ENCODE data around the gene DDX25. TPM values are rescaled to one million over a fixed set of nuclear protein-coding genes. Genes with fewer than 3 reads are reported as not detected.

Gene DDX25
- total RNA-seq, 1 experiment from 2014 or later, result not detected

- Histone ChIP-seq H3K9ac (ENCODE audit: low read length) (no peak overlapping the region), H2AFZ (ENCODE audit: low read length) (no peak overlapping the region), H3K27ac (ENCODE audit: low read length) (no peak overlapping the region), H3K4me1 (ENCODE audit: insufficient read depth, low read length) (no peaks in the 10 kb centered on the region), H3K4me3 (ENCODE audit: low read length) (no peak overlapping the region), H3K27me3 (ENCODE audit: low read length) (no peaks in the 10 kb centered on the region), H3K9me2 (replicated peaks; ENCODE audit: low read length) (no peaks in the 10 kb centered on the region), H3F3A (ENCODE audit: low read length, unreplicated experiment) (no peaks in the 10 kb centered on the region), H3K36me3 (ENCODE audit: low read depth, low read length) (no peaks in the 10 kb centered on the region), H4K20me1 (ENCODE audit: low read length) (no peaks in the 10 kb centered on the region), H3K9me3 (ENCODE audit: low read length) (no peaks in the 10 kb centered on the region), H3K79me2 (ENCODE audit: low read length) (no peaks in the 10 kb centered on the region), H3K4me2 (ENCODE audit: low read length) (no peak overlapping the region)
- CTCF ChIA-PET, result no interaction called here
- TF ChIP-seq EZH2 (IDR thresholded peaks at IDR 0.05; ENCODE audit: low read length, unreplicated experiment) (no peak), CTCF (conservative IDR thresholded peaks at IDR 0.05; ENCODE audit: low read depth, low read length) (no peak), EZH2phosphoT487 (IDR thresholded peaks at IDR 0.05; ENCODE audit: borderline replicate concordance, low read length) (no peak)
- intact Hi-C loops (cut with micrococcal nuclease), result no loop called here
- ATAC-seq (no peak), DNase-seq (no peak)
- POLR2A ChIA-PET (ENCODE audit: unreplicated experiment), result interaction anchor here (0.6 kb wide), 1 partner anchor 35 kb away, joined by 3 read pairs; no protein-coding TSS in a partner anchor
- no TSS peak for BruUV-seq (replicated peaks)
These were observed 71.3 kb downstream of the DDX25 start for GRCh38 chr11:125975634-125976033.

GRCh38 chr11:125976156-125976555, 71.8 kb downstream of the DDX25 start:
- Histone ChIP-seq H2AFZ (ENCODE audit: low read length) (no peak overlapping the region), H3K4me1 (ENCODE audit: insufficient read depth, low read length) (no peaks in the 10 kb centered on the region), H3K79me2 (ENCODE audit: low read length) (no peaks in the 10 kb centered on the region), H3K36me3 (ENCODE audit: low read depth, low read length) (no peaks in the 10 kb centered on the region), H3K27ac (ENCODE audit: low read length) (no peak overlapping the region), H3K4me3 (ENCODE audit: low read length) (no peak overlapping the region), H3F3A (ENCODE audit: low read length, unreplicated experiment) (no peaks in the 10 kb centered on the region), H3K4me2 (ENCODE audit: low read length) (no peak overlapping the region), H3K9me2 (replicated peaks; ENCODE audit: low read length) (no peaks in the 10 kb centered on the region), H3K9me3 (ENCODE audit: low read length) (no peaks in the 10 kb centered on the region), H3K9ac (ENCODE audit: low read length) (no peak overlapping the region), H4K20me1 (ENCODE audit: low read length) (no peaks in the 10 kb centered on the region), H3K27me3 (ENCODE audit: low read length) (no peaks in the 10 kb centered on the region)
- no peak for ATAC-seq
- POLR2A ChIA-PET (ENCODE audit: unreplicated experiment), result interaction anchor here (0.6 kb wide), 1 partner anchor 36 kb away, joined by 3 read pairs; no protein-coding TSS in a partner anchor
- no TSS peak for BruUV-seq (replicated peaks)
- CTCF ChIA-PET, result no interaction called here
- no peak for DNase-seq
- no peak for TF ChIP-seq EZH2phosphoT487 (IDR thresholded peaks at IDR 0.05; ENCODE audit: borderline replicate concordance, low read length)
- no peak for TF ChIP-seq EZH2 (IDR thresholded peaks at IDR 0.05; ENCODE audit: low read length, unreplicated experiment)
- TF ChIP-seq CTCF (conservative IDR thresholded peaks at IDR 0.05; ENCODE audit: low read depth, low read length), result no peak
- intact Hi-C loops (cut with micrococcal nuclease), result no loop called here

DNA sequence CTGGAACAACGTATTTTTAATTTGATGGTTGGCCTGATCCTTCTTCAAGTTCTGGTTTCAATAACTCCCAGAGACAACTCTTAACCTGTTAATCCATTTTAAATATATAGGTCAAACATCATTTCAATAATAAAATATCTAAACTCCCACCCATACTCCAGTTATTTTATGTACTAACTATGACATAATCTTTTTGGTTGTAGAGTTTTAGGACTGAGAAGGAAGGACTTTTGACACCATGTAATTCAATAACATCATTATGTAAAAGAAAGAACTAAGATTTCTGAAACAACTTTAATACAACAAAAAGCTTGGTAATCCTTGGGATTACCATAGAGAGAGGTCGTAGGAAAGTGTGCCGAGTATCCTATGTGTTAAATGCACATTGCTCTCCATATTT, 73.0 kb downstream of the DDX25 start:
- intact Hi-C loops (cut with micrococcal nuclease), result no loop called here
- H3K27ac ChIP-seq (ENCODE audit: low read length), result no peak overlapping the region
- H3F3A ChIP-seq (ENCODE audit: low read length, unreplicated experiment), result no peaks in the 10 kb centered on the region
- ChIA-PET CTCF (no interaction called here), POLR2A (ENCODE audit: unreplicated experiment) (interaction anchor here (0.7 kb wide), 1 partner anchor 90 kb away, joined by 3 read pairs; the partner anchor contains the start of gene HYLS1)
- H3K27me3 ChIP-seq (ENCODE audit: low read length), result no peaks in the 10 kb centered on the region
- H3K9ac ChIP-seq (ENCODE audit: low read length), result no peak overlapping the region
- no peaks in the 10 kb centered on the region for H4K20me1 ChIP-seq (ENCODE audit: low read length)
- no peak overlapping the region for H3K4me3 ChIP-seq (ENCODE audit: low read length)
- DNase-seq (no peak), ATAC-seq (no peak)
- H3K4me1 ChIP-seq (ENCODE audit: insufficient read depth, low read length), result no peaks in the 10 kb centered on the region
- no peaks in the 10 kb centered on the region for H3K36me3 ChIP-seq (ENCODE audit: low read depth, low read length)
- TF ChIP-seq CTCF (conservative IDR thresholded peaks at IDR 0.05; ENCODE audit: low read depth, low read length) (no peak), EZH2 (IDR thresholded peaks at IDR 0.05; ENCODE audit: low read length, unreplicated experiment) (no peak), EZH2phosphoT487 (IDR thresholded peaks at IDR 0.05; ENCODE audit: borderline replicate concordance, low read length) (no peak)
- no peaks in the 10 kb centered on the region for H3K79me2 ChIP-seq (ENCODE audit: low read length)
- H3K4me2 ChIP-seq (ENCODE audit: low read length), result no peak overlapping the region
- H3K9me3 ChIP-seq (ENCODE audit: low read length), result no peaks in the 10 kb centered on the region
- H2AFZ ChIP-seq (ENCODE audit: low read length), result no peak overlapping the region
- H3K9me2 ChIP-seq (replicated peaks; ENCODE audit: low read length), result no peaks in the 10 kb centered on the region
- BruUV-seq (replicated peaks), result no TSS peak
